Vagina (tissue), 2 donors: ENCODE measurements around the gene CRTAC1. TPM values are rescaled to one million over a fixed set of nuclear protein-coding genes. Genes with fewer than 3 reads are reported as not detected.

Experiments used
- DNase-seq, 2 donors: peaks; one replicate each; pipeline ENCODE4 v3.0.0-alpha.2; 2017; ENCODE audit errors: extremely low spot score in 2 of 2
- H3K27ac ChIP-seq: fragments of 200-600 bp; sonication (generic); one replicate; pipeline ENCODE4 v1.5.1; 2019
- H3K27me3 ChIP-seq: fragments of 200-600 bp; sonication (generic); one replicate; pipeline ENCODE4 v1.5.1; 2019
- H3K36me3 ChIP-seq, 2 donors: fragments of 200-600 bp; sonication (generic); one replicate each; pipeline ENCODE4 v1.5.1; 2017 to 2019
- H3K4me1 ChIP-seq: fragments of 200-600 bp; sonication (generic); one replicate; pipeline ENCODE4 v1.5.1; 2019
- H3K4me3 ChIP-seq, 2 donors: fragments of 200-600 bp; sonication (generic); 1 replicate in 1 of 2; 2 replicates in 1 of 2; pipeline ENCODE4 v1.5.1; 2016 to 2019
- H3K9me3 ChIP-seq: fragments of 200-600 bp; sonication (generic); one replicate; pipeline ENCODE4 v1.5.1; 2019
- POLR2A ChIP-seq, 2 donors: fragments of 450-650 bp; IDR thresholded peaks; one replicate each; pipeline ENCODE4 v1.6.1; 2017; ENCODE audit warnings: antibody characterized with exemption in 2 of 2, mild to moderate bottlenecking in 2 of 2, moderate library complexity in 2 of 2
- POLR2AphosphoS5 ChIP-seq, 2 donors: sonication (generic); formaldehyde crosslinking; IDR thresholded peaks; one replicate each; pipeline ENCODE4 v1.9.0; 2017; ENCODE audit warnings: antibody characterized with exemption in 2 of 2, mild to moderate bottlenecking in 2 of 2, low read depth in 1 of 2; ENCODE audit not compliant: insufficient read depth in 1 of 2
- intact Hi-C: fragments of 100-400 bp; cut with DNase I; formaldehyde crosslinking; loops from one replicate; pipeline ENCODE4 v1.15.1; 2023
- total RNA-seq: library from RNA; depleted of rRNA; stranded (reverse); fragments of >200 nt; gene quantifications from one replicate; pipeline ENCODE4 v1.2.3, GENCODE V29; 2016
- TF ChIP-seq, protein P1 (sequence below), 3 experiments: fragments of 450-650 bp in 2 of 3; fragments of 200-600 bp in 1 of 3; sonication (generic) in 1 of 3; IDR thresholded peaks; one replicate each; pipeline ENCODE4 v1.5.1; 2017 to 2019; ENCODE audit warnings: antibody characterized with exemption in 3 of 3, mild to moderate bottlenecking in 2 of 3, moderate library complexity in 2 of 3

Gene CRTAC1
- total RNA-seq, 1 donor from 2014 or later: 2.5 TPM

DNA sequence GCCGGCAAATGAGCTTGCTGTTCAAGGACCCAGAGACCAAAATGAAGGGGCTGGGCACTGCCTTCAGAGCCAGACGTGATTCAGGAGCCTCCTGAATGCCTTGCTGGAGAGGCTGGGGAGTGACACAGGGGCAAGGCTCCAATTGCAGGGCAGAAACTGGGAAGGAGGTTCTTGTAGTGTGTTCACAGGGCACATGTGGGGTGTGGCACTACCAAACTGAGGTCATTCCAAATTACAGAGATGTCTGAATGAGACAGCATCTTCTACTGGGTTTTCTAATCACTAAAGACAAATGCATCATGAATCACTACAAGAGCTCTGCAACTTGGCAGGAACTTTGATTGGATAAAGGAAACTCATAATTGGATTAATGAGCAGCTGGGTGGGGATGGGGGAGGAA is 17.8 kb downstream of the CRTAC1 start:
- H3K4me1 ChIP-seq: no peaks in the 10 kb centered on the region
- H3K9me3 ChIP-seq: no peaks in the 10 kb centered on the region
- H3K27ac ChIP-seq: no peak overlapping the region
- no peaks in the 10 kb centered on the region for H3K27me3 ChIP-seq
- intact Hi-C loops: no loop called here
- TF ChIP-seq, protein P1, sequence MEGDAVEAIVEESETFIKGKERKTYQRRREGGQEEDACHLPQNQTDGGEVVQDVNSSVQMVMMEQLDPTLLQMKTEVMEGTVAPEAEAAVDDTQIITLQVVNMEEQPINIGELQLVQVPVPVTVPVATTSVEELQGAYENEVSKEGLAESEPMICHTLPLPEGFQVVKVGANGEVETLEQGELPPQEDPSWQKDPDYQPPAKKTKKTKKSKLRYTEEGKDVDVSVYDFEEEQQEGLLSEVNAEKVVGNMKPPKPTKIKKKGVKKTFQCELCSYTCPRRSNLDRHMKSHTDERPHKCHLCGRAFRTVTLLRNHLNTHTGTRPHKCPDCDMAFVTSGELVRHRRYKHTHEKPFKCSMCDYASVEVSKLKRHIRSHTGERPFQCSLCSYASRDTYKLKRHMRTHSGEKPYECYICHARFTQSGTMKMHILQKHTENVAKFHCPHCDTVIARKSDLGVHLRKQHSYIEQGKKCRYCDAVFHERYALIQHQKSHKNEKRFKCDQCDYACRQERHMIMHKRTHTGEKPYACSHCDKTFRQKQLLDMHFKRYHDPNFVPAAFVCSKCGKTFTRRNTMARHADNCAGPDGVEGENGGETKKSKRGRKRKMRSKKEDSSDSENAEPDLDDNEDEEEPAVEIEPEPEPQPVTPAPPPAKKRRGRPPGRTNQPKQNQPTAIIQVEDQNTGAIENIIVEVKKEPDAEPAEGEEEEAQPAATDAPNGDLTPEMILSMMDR (IDR thresholded peaks at IDR 0.05): no peak
- TF ChIP-seq POLR2A (IDR thresholded peaks at IDR 0.05) (no peak), POLR2AphosphoS5 (IDR thresholded peaks at IDR 0.05; ENCODE audit: insufficient read depth in 1 of 2, low read depth in 1 of 2) (no peak)
- H3K4me3 ChIP-seq: no peak overlapping the region
- H3K36me3 ChIP-seq: no peaks in the 10 kb centered on the region
- peak in 1 of 2 donors; percentile 77 for DNase-seq

DNA sequence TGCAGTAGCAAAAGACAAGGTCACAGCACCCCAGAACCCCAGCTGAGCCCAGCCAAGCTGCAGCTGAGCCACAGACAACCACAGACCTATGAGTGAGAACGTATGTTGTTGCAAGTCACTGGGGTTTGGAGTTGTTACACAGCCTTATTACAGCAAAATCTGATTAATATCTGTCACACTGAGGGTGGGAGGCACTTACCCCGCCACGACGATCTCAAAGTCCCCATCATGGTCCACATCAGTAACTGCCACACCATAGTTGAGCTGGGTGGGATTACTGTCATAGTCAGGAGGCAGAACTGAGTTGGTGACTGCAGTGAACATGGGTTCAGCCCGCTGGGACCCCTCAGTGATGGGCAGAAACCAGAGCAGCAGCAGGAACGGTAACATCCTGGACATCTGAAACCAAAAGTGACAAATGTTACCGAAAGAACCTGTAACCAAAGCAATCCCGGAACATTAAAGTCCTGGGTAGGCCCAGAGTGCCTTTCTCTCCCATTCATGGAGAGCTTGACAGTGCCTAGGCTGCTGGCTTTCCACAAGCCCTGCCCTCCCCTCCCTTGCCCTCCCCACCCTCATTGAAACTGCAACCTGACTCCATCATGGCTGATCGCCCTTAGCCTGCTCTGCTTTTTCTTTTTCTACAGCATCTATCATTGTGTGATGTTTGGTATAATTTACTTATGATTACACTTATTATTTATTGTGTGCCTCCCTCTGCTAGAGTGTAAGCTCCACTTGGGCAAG is 19.3 kb downstream of the CRTAC1 start:
- H3K9me3 ChIP-seq: no peaks in the 10 kb centered on the region
- TF ChIP-seq, protein P1 (IDR thresholded peaks at IDR 0.05): no peak
- no peak for TF ChIP-seq POLR2A (IDR thresholded peaks at IDR 0.05)
- no peak for TF ChIP-seq POLR2AphosphoS5 (IDR thresholded peaks at IDR 0.05; ENCODE audit: insufficient read depth in 1 of 2, low read depth in 1 of 2)
- H3K27me3 ChIP-seq: no peaks in the 10 kb centered on the region
- H3K4me3 ChIP-seq: no peak overlapping the region
- H3K27ac ChIP-seq: no peak overlapping the region
- H3K36me3 ChIP-seq: no peaks in the 10 kb centered on the region
- intact Hi-C loops: no loop called here
- DNase-seq: peak; percentile 52 to 58
- H3K4me1 ChIP-seq: no peaks in the 10 kb centered on the region

DNA sequence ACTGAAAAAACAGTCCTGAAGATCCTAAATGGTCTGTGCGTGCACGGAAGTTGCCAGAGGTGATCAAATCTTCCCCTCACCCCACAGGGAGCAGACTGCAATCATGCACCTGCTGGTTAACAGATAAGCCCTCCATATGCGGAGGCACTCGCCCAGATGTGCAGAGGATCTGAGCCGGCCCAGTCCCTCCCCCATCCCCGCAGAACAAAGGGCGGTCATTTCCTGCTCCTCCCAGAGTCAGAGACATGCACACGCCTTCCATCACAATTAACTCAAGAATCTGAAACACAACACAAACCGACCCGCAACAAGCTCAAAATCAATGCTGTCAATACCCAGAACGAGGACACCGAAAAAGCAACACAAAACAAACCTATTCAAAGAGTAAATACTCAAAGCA is 24.2 kb downstream of the CRTAC1 start:
- Histone ChIP-seq H3K9me3 (no peaks in the 10 kb centered on the region), H3K27me3 (no peaks in the 10 kb centered on the region), H3K4me1 (no peaks in the 10 kb centered on the region), H3K36me3 (no peaks in the 10 kb centered on the region), H3K4me3 (no peak overlapping the region), H3K27ac (no peak overlapping the region)
- TF ChIP-seq POLR2A (IDR thresholded peaks at IDR 0.05) (no peak), POLR2AphosphoS5 (IDR thresholded peaks at IDR 0.05; ENCODE audit: insufficient read depth in 1 of 2, low read depth in 1 of 2) (no peak)
- TF ChIP-seq, protein P1 (IDR thresholded peaks at IDR 0.05): no peak
- peak in 1 of 2 donors; percentile 82 for DNase-seq
- intact Hi-C loops: no loop called here

DNA sequence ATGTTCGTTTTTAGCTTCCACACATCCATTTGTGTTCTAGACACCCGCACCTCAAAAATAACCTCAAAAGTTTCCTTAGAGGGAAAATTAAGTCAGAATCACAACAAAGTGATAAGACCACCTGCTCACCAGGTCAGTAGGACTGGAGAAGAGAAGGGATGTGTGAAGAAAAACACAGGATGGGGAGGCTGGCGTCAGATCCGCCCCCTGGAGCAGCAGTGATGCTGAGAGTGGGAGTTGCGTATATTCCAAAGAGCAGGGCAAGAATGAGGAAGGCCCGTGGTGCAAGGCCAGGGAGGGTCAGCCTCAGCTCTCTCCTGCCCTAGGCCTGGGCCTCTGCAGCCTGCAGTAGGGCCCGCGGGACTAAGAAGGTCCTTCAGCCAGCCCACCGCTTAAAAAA is 28.7 kb downstream of the CRTAC1 start:
- Histone ChIP-seq H3K4me3 (no peak overlapping the region), H3K4me1 (no peaks in the 10 kb centered on the region), H3K36me3 (no peaks in the 10 kb centered on the region), H3K9me3 (no peaks in the 10 kb centered on the region), H3K27ac (no peak overlapping the region), H3K27me3 (no peaks in the 10 kb centered on the region)
- no peak for TF ChIP-seq POLR2AphosphoS5 (IDR thresholded peaks at IDR 0.05; ENCODE audit: insufficient read depth in 1 of 2, low read depth in 1 of 2)
- TF ChIP-seq, protein P1 (IDR thresholded peaks at IDR 0.05): no peak
- intact Hi-C loops: no loop called here
- DNase-seq: peak in 1 of 2 donors; percentile 91

DNA sequence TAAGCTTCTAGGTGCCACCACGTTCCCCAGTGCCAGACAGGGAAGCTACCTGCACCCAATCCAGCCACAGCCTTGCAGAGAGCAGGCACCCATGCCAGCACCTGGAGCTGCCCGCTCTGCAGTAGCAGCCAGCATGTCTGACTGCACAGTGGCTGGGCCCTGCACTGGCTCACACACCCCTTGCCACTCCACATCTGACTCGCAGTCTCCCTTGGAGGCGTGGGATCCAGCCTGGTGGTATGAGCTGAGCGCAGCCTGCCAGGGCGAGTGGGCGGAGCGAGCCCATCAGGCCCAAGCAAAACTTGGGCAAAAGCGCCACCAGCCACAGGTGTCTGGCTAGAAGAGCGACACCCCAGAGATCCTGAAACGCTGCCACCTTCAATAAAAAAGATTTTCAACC is 30.1 kb downstream of the CRTAC1 start:
- H3K9me3 ChIP-seq: no peaks in the 10 kb centered on the region
- intact Hi-C loops: no loop called here
- no peaks in the 10 kb centered on the region for H3K36me3 ChIP-seq
- H3K27me3 ChIP-seq: no peaks in the 10 kb centered on the region
- H3K4me1 ChIP-seq: no peaks in the 10 kb centered on the region
- DNase-seq: peak in 1 of 2 donors; percentile 92
- TF ChIP-seq POLR2A (IDR thresholded peaks at IDR 0.05) (no peak), POLR2AphosphoS5 (IDR thresholded peaks at IDR 0.05; ENCODE audit: insufficient read depth in 1 of 2, low read depth in 1 of 2) (no peak)
- TF ChIP-seq, protein P1 (IDR thresholded peaks at IDR 0.05): no peak
- H3K27ac ChIP-seq: no peak overlapping the region
- no peak overlapping the region for H3K4me3 ChIP-seq
